Left lung (tissue), 10 donors: ENCODE results near the gene PEX3. TPM values are rescaled to one million over a fixed set of nuclear protein-coding genes. Genes with fewer than 3 reads are reported as not detected.

ENCODE experiments used
- ATAC-seq: fragments of 200-7000 bp; cut with Tn5 transposase; one replicate; pipeline ENCODE4 v1.9.1; 2020; ENCODE audit warnings: moderate library complexity
- DNase-seq, 4 donors: peaks; one replicate each; pipeline ENCODE4 v3.0.0-alpha.2; 2013 to 2020
- H3K27ac ChIP-seq, 2 donors: fragments of 200-600 bp; sonication (generic) in 1 of 2; one replicate each; pipeline versions ENCODE4 v1.5.0 to v1.8.0; 2020 to 2021
- H3K27me3 ChIP-seq, 2 donors: fragments of 200-600 bp; sonication (generic) in 1 of 2; one replicate each; pipeline versions ENCODE4 v1.5.0 to v1.8.0; 2020 to 2021
- H3K36me3 ChIP-seq, 2 donors: fragments of 200-600 bp; sonication (generic) in 1 of 2; one replicate each; pipeline versions ENCODE4 v1.5.0 to v1.8.0; 2020 to 2021
- H3K4me1 ChIP-seq, 2 donors: fragments of 200-600 bp; one replicate each; pipeline ENCODE4 v1.8.0; 2021
- H3K4me3 ChIP-seq, 2 donors: fragments of 200-600 bp; sonication (generic) in 1 of 2; one replicate each; pipeline versions ENCODE4 v1.5.0 to v1.8.0; 2020 to 2021; ENCODE audit warnings: mild to moderate bottlenecking in 1 of 2
- H3K9me3 ChIP-seq, 2 donors: fragments of 200-600 bp; sonication (generic) in 1 of 2; one replicate each; pipeline versions ENCODE4 v1.5.0 to v1.8.0; 2020 to 2021
- CTCF ChIP-seq, 2 donors: fragments of 200-600 bp; sonication (generic) in 1 of 2; IDR thresholded peaks; one replicate each; pipeline versions ENCODE4 v1.5.0 to v1.8.0; 2021; ENCODE audit warnings: antibody characterized with exemption in 2 of 2
- intact Hi-C, 2 donors: fragments of 100-400 bp; cut with DNase I; formaldehyde crosslinking; loops; one replicate each; pipeline versions ENCODE4 v1.11.2 to v1.14.2; 2022
- polyA plus RNA-seq, 6 donors: library from polyadenylated mRNA; unstranded; fragments of 120-200 nt; gene quantifications; one replicate each; pipeline ENCODE4 v1.2.1, GENCODE V29; 2013; ENCODE audit not compliant: insufficient read length in 6 of 6
- total RNA-seq, 2 donors: library from RNA; stranded (reverse); fragmentation: NEBNext Ultra II Directional; extraction: Animal tissue kit (Norgen Biotek cat#: 25700); gene quantifications; one replicate each; pipeline ENCODE4 v1.2.1, GENCODE V29; 2021
- donor health status: DM: no; HTN: yes; CAD: no.
- donor health status: DM: no; HTN: no; CAD: no.

PEX3 gene
- total and polyA plus RNA-seq, 8 donors: 13.4 to 32.8 (median 29.4) TPM

DNA sequence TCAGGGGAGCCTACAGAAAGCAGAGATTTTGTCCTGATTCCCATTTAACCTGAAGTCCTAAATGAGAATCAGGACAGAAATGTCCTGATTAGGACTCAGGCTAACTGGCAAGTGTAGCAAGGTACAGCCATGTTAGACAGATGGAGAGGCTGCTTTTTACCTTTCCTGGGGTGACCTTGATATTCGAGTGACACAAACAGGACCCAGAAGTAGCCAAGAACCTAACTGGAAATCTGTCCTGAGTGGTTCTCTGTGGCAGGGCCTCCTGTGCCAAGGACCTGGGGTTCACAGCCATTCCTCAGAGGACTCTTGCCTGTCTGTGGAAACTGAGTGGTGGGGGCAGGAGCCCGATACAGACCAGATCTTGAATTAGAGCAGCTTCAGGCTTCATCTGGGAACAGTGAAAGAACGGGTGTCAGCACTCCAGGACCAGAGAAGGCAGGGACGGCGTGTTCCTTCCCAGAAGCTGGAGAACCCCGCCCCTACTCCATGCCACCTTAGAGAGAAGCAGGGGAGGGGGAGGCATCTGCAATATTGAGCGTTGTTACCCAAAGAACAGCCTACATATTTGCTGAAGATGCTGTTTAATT is 65.3 kb downstream of the PEX3 start:
- ATAC-seq (no peak), DNase-seq (no peak)
- intact Hi-C loops: no loop called here
- Histone ChIP-seq H3K27ac (no peak overlapping the region), H3K27me3 (no peaks in the 10 kb centered on the region), H3K9me3 (no peaks in the 10 kb centered on the region), H3K4me3 (no peak overlapping the region), H3K36me3 (no peaks in the 10 kb centered on the region), H3K4me1 (peaks cover 3 to 22% of the 10 kb centered on the region in 2 donors)
- TF ChIP-seq CTCF (IDR thresholded peaks at IDR 0.05): no peak

- DNase-seq (no peak), ATAC-seq (no peak)
- peaks cover 2 to 16% of the 10 kb centered on the region in 2 donors for H3K4me1 ChIP-seq
Measured at GRCh38 chr6:143516690-143517446, 66.3 kb downstream of the PEX3 start.

GRCh38 chr6:143517447-143517773 is 66.8 kb downstream of the PEX3 start:
- intact Hi-C loops: no loop called here
- peaks cover 0 to 11% of the 10 kb centered on the region in 2 donors for H3K4me1 ChIP-seq
- H3K27me3 ChIP-seq: no peaks in the 10 kb centered on the region
- TF ChIP-seq CTCF (IDR thresholded peaks at IDR 0.05): no peak
- ATAC-seq: no peak
- no peak overlapping the region for H3K4me3 ChIP-seq
- no peak overlapping the region for H3K27ac ChIP-seq
- no peaks in the 10 kb centered on the region for H3K36me3 ChIP-seq
- no peaks in the 10 kb centered on the region for H3K9me3 ChIP-seq
- DNase-seq: no peak

More at GRCh38 chr6:143516690-143517446, 66.3 kb downstream of the PEX3 start:
- H3K4me3 ChIP-seq: no peak overlapping the region
- TF ChIP-seq CTCF (IDR thresholded peaks at IDR 0.05): no peak
- no peaks in the 10 kb centered on the region for H3K27me3 ChIP-seq
- intact Hi-C loops: no loop called here
- no peak overlapping the region for H3K27ac ChIP-seq
- no peaks in the 10 kb centered on the region for H3K9me3 ChIP-seq
- H3K36me3 ChIP-seq: no peaks in the 10 kb centered on the region

- no peak for ATAC-seq
- no peak for DNase-seq
- H3K9me3 ChIP-seq: no peaks in the 10 kb centered on the region
- H3K36me3 ChIP-seq: no peaks in the 10 kb centered on the region
- no peak overlapping the region for H3K4me3 ChIP-seq
- intact Hi-C loops: no loop called here
- no peaks in the 10 kb centered on the region for H3K27me3 ChIP-seq
- H3K4me1 ChIP-seq: no peaks in the 10 kb centered on the region
- TF ChIP-seq CTCF (IDR thresholded peaks at IDR 0.05): no peak
- H3K27ac ChIP-seq: no peak overlapping the region
Measured at GRCh38 chr6:143522039-143522600, 71.5 kb downstream of the PEX3 start.

- no peak overlapping the region for H3K27ac ChIP-seq
- H3K9me3 ChIP-seq: no peaks in the 10 kb centered on the region
- peaks cover 0 to 6% of the 10 kb centered on the region in 2 donors for H3K4me1 ChIP-seq
- no peak for ATAC-seq
- no peak overlapping the region for H3K4me3 ChIP-seq
- TF ChIP-seq CTCF (IDR thresholded peaks at IDR 0.05): no peak
- H3K36me3 ChIP-seq: no peaks in the 10 kb centered on the region
- intact Hi-C loops: no loop called here
- no peaks in the 10 kb centered on the region for H3K27me3 ChIP-seq
- no peak for DNase-seq
Measured at GRCh38 chr6:143525356-143525755, 74.8 kb downstream of the PEX3 start.
